HPDE6-E6E7 (cell line): ENCODE measurements around the gene ZNF587B.
"Not testable (repeated sequence)": the region's sequence is repeated elsewhere in the genome, so short reads cannot be mapped to it uniquely, and the experiment has no call there.

Experiments
- DNase-seq: peaks from one replicate; pipeline ENCODE4 v3.0.0; 2011; ENCODE audit warnings: missing footprints; ENCODE audit errors: extremely low spot score

ZNF587B gene

DNA sequence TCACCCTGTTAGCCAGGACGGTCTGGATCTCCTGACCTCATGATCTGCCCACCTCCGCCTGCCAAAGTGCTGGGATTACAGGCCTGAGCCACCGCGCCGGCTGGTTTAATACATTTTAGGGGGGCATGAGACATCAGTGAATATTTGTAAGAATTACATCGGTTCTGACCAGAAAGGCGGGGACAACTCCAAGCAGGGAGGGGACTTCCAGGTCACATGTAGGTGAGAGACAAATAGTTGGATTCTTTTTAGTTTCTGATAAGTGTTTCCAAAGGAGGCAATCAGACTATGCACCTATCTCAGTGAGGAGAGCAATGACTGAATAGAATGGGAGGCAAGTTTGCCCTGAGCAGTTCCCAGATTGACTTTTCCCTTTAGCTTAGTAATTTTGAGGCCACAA, 11.7 kb upstream of the ZNF587B start:
- DNase-seq = no peak

DNA sequence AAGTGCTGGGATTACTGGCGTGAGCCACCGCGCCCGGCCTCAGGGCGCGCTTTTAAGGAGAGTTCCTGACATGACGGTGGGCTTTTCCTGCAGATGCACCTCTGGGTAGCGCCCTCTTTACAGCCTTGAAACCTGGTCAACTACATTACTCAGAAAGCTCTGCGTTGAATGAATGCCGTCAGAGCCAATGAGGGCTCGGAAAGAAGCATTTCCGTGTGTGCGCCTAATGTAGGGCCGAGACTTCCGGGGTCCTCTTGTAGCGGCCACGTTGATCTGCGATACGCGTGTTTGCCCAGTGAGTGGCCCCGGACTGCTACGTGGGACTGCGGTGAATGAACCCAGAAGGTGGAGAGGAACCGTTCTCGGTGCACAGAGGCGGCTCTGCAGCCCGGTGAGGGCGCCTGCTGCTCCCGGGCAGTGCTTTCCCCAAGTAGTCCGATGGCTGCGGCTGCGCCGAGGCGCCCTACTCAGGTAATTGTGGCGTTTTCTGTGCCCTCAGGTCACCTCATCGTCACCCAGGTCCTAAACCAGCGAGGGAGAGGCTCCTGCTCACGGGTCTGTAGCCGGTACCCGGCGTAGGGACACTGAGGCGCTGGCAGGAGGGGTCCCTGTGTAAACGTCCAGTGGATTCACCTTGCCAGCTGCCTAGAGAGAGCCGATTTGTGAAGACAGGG, 10.5 kb upstream of the ZNF587B start:
- DNase-seq = peak; percentile 96

DNA sequence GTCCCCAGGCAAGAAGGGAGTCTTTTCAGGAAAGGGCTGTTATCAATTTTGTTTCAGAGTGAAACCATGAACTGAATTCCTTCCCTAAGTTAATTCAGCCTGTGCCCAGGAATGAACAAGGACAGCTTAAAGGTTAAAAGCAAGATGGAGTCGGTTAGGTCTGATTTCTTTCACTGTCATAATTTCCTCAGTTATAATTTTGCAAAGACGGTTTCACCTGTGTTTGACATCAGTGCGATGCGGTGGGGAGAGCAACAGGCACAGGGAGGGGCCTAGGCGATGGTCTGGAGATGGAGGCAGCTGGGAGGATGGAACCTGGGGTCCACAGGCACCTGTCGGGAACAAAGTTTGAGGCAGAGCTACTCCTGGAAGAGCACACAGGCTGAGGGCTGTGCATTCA, 9.5 kb upstream of the ZNF587B start:
- no peak for DNase-seq

DNA sequence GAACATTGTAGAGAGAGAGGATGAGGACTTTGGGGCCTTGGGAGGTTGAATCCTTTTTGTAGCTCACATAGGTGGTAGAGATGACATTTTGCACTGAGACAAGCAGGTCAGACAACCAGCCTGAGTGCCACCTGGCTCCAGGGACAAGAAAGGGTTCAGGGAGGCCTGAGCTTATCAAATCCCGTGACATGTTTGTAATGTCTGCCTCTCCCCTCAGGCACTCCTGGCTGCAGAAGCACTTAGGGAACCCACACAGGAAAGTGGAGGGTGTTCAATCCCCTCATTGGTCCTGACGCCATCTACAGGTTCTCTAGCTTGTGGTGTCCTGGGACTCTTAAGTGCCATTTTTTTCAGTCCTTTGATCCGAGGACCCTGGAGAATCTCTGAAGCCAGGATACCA, 9.0 kb upstream of the ZNF587B start:
- DNase-seq = not testable (repeated sequence)

DNA sequence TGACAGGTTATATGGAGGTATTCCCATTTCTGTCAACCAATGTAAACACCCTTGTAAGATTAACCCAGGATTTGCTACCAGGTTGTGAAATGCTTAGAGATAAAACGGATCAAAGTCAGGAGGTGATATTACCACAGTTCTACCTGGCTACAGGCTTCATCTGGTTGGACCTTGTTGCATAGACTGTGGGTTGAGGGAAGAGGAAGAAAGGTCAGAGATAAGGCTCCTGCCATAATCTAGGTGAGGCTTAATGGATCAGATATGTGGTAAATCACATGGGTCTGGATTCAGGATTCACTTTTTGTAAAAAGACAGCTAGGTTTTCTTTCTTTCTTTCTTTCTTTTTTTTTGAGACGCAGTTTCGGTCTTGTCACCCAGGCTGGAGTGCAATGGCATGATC, 8.6 kb upstream of the ZNF587B start:
- not testable (repeated sequence) for DNase-seq

DNA sequence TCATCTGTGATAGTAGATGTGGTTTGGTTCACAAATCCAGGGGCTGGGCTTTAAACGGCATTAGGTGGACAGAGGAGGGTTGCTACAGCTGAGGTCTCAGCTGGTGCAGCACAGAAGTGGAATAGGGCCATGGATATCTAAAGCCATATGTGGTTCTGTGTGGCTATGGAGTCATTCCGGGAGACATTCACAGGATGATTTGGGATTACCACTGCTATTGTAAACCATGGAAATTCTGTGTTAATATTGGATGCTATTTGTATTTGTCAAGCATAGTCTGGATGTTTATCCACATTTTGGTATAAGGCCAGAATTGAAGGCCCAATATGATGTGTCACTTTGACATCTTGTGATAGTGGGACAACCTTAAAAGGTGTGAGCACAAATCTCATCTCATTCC, 6.9 kb upstream of the ZNF587B start:
- not testable (repeated sequence) for DNase-seq

DNA sequence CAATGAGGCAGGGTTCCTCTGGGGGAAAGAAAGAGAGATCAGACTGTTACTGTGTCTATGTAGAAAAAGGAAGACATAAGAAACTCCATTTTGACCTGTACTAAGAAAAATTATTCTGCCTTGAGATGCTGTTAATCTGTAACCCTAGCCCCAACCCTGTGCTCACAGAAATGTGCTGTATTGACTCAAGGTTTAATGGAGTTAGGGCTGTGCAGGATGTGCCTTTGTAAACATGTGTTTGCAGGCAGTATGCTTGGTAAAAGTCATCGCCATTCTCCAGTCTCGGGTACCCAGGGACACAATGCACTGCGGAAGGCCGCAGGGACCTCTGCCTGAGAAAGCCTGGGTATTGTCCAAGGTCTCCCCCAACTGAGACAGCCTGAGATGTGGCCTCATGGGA, 6.5 kb upstream of the ZNF587B start:
- not testable (repeated sequence) for DNase-seq

DNA sequence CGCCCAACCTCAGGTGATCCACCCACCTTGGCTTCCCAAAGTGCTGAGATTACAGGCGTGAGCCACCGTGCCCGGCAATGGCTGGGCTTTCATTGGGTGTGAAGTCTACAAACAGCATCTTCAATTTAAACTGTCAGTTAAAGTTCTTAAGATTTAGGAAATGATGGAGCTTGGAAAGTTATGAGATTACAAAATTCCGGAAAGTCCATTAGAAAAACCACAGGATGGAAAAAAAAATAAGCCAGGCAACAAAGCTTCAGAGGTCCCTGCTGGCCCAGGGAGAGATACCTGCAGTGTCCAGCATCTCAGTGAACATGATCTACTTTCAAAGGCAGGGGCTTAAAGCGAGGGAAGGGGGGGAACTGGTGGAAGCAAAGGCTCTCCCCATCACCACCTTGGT, 4.6 kb upstream of the ZNF587B start:
- no peak for DNase-seq

DNA sequence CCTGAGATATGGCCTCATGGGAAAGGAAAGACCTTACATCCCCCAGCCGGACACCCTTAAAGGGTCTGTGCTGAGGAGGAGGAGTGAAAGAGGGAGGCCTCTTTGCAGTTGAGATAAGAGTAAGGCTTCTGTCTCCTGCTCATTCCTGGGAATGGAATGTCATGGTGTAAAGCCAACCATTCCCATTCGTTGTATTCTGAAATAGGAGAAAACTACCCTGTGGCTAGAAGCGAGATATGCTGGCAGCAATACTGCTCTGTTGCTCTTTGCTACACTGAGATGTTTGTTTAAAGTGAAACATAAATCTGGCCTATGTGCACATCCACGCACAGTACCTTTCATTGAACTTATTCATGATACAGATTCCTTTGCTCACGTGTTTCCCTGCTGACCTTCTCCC, 783 bp upstream of the ZNF587B start:
- no peak for DNase-seq

DNA sequence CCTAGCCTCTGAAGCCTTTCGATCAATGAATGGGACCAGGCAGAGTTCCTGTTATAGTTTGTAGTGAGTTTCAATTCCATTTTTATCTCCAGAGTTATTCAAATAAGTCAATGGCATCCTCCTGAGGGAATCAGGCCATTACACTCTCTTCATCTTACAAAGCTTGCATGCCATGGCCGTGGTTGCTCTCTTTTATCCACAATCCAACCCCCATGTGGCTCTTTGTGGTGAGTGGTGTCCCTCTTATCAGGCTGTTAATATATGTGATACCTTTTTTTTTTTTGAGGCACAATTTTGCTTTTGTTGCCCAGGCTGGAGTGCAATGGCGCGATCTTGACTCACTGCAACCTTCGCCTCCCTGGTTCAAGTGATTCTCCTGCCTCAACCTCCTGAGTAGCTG, 6.9 kb downstream of the ZNF587B start:
- not testable (repeated sequence) for DNase-seq

DNA sequence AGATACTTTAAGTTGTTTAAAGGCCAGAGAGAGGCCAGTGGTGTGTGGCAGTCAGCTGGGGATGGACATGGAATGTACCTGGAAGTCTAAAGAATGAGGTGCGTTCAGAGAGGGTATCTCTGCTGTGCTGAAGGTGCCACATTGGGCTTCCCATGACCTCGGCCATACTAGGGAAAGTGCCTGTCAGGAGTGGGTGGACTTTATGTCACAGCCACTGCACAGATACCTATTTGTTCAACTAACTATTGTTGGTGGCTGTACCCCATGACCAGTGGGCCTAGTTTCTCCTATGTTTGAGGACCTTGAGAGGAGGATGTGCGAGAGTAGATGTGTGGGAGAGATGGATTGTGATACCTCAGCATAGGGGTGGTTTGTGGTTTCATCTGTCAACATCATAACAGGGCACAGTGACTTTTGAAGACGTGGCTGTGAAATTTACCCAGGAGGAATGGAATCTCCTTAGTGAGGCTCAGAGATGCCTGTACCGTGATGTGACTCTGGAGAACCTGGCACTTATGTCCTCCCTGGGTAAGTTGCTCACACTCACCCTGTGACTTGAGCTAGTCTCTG, 8.6 kb downstream of the ZNF587B start:
- not testable (repeated sequence) for DNase-seq

DNA sequence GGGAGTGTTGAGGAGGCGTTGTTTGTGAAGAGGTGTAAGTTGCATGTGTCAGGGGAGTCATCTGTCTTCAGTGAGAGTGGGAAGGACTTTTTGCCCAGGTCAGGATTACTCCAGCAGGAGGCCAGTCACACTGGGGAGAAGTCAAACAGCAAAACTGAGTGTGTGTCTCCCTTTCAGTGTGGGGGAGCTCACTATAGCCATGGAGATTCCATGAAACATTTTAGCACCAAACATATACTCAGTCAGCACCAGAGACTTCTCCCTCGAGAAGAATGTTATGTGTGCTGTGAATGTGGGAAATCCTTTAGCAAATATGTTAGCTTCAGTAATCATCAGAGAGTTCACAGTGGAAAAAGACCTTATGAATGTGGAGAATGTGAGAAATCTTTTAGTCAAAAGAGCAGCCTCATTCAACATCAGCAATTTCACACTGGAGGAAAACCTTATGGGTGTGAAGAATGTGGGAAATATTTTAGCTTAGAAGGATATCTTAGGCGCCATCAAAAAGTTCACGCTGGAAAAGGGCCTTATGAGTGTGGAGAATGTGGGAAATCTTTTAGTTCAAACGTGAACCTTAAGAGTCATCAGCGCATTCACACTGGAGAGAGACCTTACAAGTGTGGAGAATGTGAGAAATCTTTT, 11.1 kb downstream of the ZNF587B start:
- no peak for DNase-seq

DNA sequence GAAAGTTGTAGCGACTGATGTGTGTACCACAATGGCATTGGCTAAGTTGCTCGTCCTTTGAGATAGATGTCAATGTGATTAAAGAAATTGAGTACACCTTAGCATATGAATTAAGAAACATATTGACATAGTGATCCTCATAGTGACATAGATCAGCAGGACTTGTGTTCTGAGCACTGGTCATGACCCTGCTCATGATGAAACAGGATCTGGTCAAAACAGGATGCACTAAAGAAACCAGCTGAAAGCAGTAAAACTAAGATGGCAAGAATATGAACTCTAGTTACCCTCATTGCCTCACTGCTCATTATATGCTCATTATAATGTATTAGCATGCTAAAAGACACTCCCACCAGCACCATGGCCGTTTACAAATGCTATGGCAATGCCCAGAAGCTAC, 17.1 kb downstream of the ZNF587B start:
- DNase-seq = not testable (repeated sequence)

DNA sequence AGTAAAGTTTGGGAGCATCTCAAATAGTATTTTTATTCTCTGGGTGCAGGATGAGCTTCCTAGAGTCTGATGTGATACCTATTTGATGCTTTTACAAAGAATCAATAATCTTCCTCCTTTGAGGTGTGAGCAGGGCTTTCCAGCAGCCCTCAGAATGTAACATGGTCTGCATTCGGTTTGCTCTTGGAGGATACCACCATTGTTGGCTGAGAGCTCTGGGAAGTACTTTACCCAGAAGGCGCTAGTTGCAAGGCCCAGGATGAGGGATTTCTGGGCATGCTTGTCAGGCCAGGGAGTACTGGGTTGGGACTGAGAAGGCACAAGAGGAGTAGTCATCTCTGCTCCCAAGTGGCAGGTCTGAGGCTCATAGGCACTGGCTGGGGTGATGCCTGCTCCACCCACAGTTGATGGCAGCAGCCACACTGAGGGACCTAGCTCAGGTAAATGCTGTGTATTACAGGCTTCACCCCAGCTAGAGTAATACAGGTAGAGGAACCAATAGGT, 19.1 kb downstream of the ZNF587B start:
- DNase-seq = not testable (repeated sequence)

DNA sequence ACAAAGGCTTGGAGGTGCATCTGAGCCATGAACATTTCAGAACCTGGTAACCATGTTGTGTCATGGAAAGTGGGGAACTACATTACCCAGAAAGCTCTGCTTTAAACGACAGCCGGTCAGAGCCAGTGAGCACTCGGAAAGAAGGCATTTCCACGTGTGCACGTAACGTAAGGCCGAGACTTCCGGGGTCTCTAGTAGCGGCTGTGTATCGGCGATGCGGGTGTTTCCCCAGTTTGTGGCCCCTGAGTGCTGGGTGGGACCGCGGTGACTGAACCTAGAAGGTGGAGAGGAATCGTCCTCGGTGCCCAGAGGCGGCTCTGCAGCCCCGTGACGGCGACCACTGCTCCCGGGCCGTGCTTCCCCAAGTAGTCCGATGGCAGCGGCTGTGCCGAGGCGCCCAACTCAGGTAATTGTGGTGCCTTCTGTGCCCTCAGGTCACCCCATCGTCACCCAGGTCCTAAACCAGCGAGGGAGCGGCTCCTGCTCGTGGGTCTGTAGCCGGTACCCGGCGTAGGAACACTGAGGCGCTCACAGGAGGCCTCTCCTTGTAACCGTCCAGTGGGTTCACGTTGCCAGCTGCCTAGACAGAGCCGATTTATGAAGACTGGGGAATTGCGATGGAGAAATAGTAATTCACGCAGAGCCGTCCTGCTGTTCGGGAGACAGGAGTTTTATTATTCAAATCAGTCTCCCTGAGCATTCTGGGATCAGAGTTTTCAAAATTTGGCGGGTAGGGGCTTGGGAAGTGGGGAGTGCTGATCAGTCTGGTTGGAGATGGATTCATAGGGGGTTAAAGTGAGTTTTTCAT, 19.8 kb downstream of the ZNF587B start, which contains the start of gene ZNF587:
Gene ZNF587, plus strand, starts transcription at position 194 of the 808 bp plus-strand sequence. Its CDS starts 180 bp downstream, at position 374.
- peak; percentile 62 for DNase-seq

DNA sequence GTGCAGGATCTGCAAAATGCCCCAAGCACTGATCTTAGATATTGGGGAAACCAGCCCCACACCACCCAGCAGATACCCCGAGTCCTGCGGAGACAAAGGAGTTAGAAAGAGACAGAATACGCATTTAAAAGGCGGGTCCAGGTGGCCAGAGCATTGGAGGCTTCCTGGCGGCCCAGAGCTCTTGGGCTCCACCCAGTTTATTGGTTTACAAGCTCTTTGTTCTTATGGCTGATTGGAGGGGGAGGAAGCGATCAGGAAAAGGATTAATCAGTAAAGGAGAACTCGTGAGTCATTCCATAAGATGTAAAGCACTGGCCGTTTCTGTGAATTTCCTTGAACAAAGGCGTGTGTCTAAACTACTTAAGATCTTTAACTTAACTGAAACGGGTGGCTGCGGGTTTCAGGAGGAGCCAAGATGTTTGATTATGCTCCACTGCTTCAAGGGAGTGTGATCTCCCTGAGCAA, 20.5 kb downstream of the ZNF587B start:
- DNase-seq = peak; percentile 32

DNA sequence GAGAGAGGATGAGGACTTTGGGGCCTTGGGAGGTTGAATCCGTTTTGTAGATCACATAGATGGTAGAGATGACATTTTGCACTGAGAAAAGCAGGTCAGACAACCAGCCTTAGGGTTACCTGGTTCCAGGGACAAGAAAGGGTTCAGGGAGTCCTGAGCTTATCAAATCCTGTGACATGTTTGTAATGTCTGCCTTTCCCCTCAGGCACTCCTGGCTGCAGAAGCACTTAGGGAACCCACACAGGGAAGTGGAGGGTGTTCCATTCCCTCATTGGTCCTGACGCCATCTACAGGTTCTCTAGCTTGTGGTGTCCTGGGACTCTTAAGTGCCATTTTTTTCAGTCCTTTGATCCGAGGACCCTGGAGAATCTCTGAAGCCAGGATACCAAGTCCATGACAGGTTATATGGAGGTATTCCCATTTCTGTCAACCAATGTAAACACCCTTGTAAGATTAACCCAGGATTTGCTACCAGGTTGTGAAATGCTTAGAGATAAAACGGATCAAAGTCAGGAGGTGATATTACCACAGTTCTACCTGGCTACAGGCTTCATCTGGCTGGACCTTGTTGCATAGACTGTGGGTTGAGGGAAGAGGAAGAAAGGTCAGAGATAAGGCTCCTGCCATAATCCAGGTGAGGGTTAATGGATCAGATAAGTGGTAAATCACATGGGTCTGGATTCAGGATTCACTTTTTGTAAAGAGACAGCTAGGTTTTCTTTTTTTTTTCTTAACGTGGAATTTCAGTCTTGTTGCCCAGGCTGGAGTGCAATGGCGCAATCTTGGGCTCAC, 21.9 kb downstream of the ZNF587B start:
- DNase-seq = not testable (repeated sequence)

DNA sequence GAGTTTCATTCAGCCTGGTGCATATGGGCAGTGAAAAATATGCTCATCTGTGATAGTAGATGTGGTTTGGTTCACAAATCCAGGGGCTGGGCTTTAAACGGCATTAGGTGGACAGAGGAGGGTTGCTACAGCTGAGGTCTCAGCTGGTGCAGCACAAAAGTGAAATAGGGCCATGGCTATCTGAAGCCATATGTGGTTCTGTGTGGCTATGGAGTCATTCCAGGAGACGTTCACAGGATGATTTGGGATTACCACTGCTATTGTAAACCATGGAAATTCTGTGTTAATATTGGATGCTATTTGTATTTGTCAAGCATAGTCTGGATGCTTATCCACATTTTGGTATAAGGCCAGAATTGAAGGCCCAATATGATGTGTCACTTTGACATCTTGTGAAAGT, 24.0 kb downstream of the ZNF587B start:
- DNase-seq = not testable (repeated sequence)

DNA sequence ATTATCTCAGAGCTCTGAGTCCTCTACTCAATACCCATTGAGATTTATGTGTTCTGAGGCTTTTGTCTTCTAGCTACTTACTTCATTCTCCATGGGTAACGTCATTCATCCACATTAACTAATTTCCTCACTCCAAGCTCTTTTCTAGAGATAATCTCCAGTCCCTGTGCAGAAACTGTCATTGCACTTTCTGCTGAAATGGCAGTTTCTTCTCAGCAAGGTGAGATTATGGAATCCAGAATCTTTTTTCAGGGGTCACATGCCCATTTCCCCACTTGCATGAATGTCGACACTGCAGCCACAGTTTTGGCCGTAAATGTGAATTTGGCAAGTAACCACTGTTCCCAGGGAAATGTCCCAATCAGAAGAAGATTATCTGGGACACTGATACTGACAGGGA, 32.3 kb downstream of the ZNF587B start:
- not testable (repeated sequence) for DNase-seq

DNA sequence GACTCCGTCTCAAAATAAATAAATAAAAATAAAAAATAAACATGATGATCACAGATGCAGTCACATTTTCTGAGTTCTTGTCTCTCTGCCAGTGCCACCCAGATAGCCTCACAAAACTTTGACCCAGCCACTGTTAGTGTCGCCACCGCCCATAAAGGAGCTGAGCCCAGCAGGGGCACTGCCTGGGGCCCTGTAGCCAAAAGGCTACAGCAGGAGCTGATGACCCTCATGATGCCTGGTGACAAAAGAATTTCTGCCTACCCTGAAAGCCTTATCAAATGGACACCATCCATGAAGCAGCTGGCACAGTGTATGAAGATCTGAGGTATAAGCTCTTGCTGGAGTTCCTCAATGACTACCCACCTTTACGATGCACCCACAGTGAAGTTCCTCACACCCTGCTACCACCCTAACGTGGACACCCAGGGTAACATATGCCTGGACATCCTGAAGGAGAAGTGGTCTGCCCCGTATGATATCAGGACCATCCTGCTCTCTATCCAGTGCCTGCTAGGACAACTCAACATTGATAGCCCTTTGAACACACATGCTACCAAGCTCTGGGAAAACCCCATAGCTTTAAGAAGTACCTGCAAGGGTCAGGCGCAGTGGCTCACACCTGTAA, 37.9 kb downstream of the ZNF587B start:
- no peak for DNase-seq

DNA sequence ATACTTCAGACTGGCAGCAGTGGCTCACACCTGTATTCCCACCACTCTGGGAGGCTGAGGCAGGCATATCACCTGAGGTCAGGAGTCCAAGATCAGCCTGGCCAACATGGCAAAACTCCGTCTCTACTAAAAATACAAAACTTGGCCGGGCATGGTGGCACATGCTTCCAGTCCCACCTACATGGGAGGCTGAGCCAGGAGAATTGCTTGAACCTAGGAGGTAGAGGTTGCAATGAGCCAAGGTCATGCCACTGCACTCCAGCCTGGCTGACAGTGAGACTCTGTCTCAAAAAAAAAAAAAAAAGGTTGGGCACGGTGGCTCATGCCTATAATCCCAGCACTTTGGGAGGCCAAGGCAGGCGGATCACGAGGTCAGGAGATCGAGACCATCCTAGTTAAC, 39.6 kb downstream of the ZNF587B start:
- not testable (repeated sequence) for DNase-seq
